Activated naive CD8-positive, alpha-beta T cell treated with anti-CD3 and anti-CD28 coated beads, Interleukin-2, amount 50 U/mL, for 16 hours (primary cell): ENCODE results near the gene HMMR.
"Not testable (repeated sequence)": the region's sequence is repeated elsewhere in the genome, so short reads cannot be mapped to it uniquely, and the experiment has no call there.

Source experiments
- DNase-seq: peaks from one replicate; pipeline ENCODE4 v3.0.0-alpha.2; 2020; ENCODE audit warnings: low read depth, low spot score

Gene HMMR

GRCh38 chr5:163460562-163461171 is at the start of gene HMMR:
Gene HMMR, plus strand, starts transcription at chr5:163460632. Its CDS starts 61 bp downstream, at chr5:163460693.
- DNase-seq: no peak

GRCh38 chr5:163415673-163416072 is 44.8 kb upstream of the HMMR start:
- not testable (repeated sequence) for DNase-seq

GRCh38 chr5:163424836-163425235 is 35.6 kb upstream of the HMMR start:
- no peak for DNase-seq

- not testable (repeated sequence) for DNase-seq
These were observed 34.3 kb upstream of the HMMR start for GRCh38 chr5:163426128-163426527.

- DNase-seq: no peak
These were observed 27.9 kb upstream of the HMMR start for GRCh38 chr5:163432544-163432943.

GRCh38 chr5:163433271-163433670 is 27.2 kb upstream of the HMMR start:
- DNase-seq: no peak

- no peak for DNase-seq
These were observed 26.0 kb upstream of the HMMR start for GRCh38 chr5:163434401-163434866.

GRCh38 chr5:163436515-163436914 is 23.9 kb upstream of the HMMR start:
- no peak for DNase-seq

GRCh38 chr5:163437011-163437308 is 23.5 kb upstream of the HMMR start:
- no peak for DNase-seq

- DNase-seq: peak; percentile 75
These were observed 22.9 kb upstream of the HMMR start, which contains the start of gene CCNG1 for GRCh38 chr5:163437309-163438182. Gene CCNG1, plus strand, starts transcription at chr5:163437595. Its CDS starts 1,662 bp downstream, at chr5:163439257.

- no peak for DNase-seq
These were observed 21.4 kb upstream of the HMMR start for GRCh38 chr5:163439092-163439425.

- no peak for DNase-seq
These were observed 19.5 kb upstream of the HMMR start for GRCh38 chr5:163440954-163441353.

GRCh38 chr5:163444526-163444925 is 15.9 kb upstream of the HMMR start:
- no peak for DNase-seq

GRCh38 chr5:163445345-163445744 is 15.1 kb upstream of the HMMR start:
- no peak for DNase-seq

- DNase-seq: no peak
These were observed 13.2 kb upstream of the HMMR start for GRCh38 chr5:163447191-163447590.

- DNase-seq: no peak
These were observed 12.6 kb upstream of the HMMR start for GRCh38 chr5:163447875-163448274.

GRCh38 chr5:163448491-163448890 is 11.9 kb upstream of the HMMR start:
- DNase-seq: no peak

- DNase-seq: no peak
These were observed 8.9 kb upstream of the HMMR start for GRCh38 chr5:163451489-163451888.

GRCh38 chr5:163453705-163454104 is 6.7 kb upstream of the HMMR start:
- no peak for DNase-seq

- DNase-seq: not testable (repeated sequence)
These were observed 5.0 kb upstream of the HMMR start for GRCh38 chr5:163455406-163455805.

GRCh38 chr5:163456029-163456589 is 4.3 kb upstream of the HMMR start:
- no peak for DNase-seq

GRCh38 chr5:163456840-163457239 is 3.6 kb upstream of the HMMR start:
- no peak for DNase-seq
